T-helper 17 cell (primary cell): ENCODE results near the gene KIF26B. TPM values are rescaled to one million over a fixed set of nuclear protein-coding genes. Genes with fewer than 3 reads are reported as not detected.

ENCODE experiments used
- ATAC-seq: fragments of 150-1000 bp; cut with Tn5 transposase; 2 replicates; pipeline ENCODE4 v1.10.0; 2021; ENCODE audit warnings: mild to moderate bottlenecking, moderate library complexity
- DNase-seq, 3 donors: peaks; one replicate each; pipeline versions ENCODE4 v3.0.0 to v3.0.0-alpha.2; 2020 to 2021
- H3K9me3 ChIP-seq: one replicate; pipeline ENCODE4 v1.7.0; 2013; ENCODE audit warnings: low read length, mild to moderate bottlenecking; ENCODE audit not compliant: control insufficient read depth, poor library complexity, severe bottlenecking
- H3K27ac Mint-ChIP-seq: one replicate; pipeline ENCODE4 v1.8.0; 2022; ENCODE audit warnings: mild to moderate bottlenecking, moderate library complexity, mixed read lengths
- H3K27me3 Mint-ChIP-seq: one replicate; pipeline ENCODE4 v1.8.0; 2022; ENCODE audit warnings: mixed read lengths
- H3K36me3 Mint-ChIP-seq: one replicate; pipeline ENCODE4 v1.8.0; 2022; ENCODE audit warnings: low read depth, mixed read lengths
- H3K4me1 Mint-ChIP-seq: one replicate; pipeline ENCODE4 v1.8.0; 2022; ENCODE audit warnings: mild to moderate bottlenecking, mixed read lengths
- H3K4me3 Mint-ChIP-seq: one replicate; pipeline ENCODE4 v1.8.0; 2022; ENCODE audit warnings: mild to moderate bottlenecking, moderate library complexity, mixed read lengths
- total RNA-seq, 4 donors: library from RNA in 2 of 4; stranded (reverse) in 2 of 4; gene quantifications; one replicate each; pipeline ENCODE4 v1.2.3 and lab custom pipeline; 2022 to 2026

The KIF26B gene
- total RNA-seq, 2 donors from 2014 or later, result not detected

GRCh38 chr1:245462161-245462560 lies 307.4 kb downstream of the KIF26B start:
- Mint-ChIP-seq H3K27ac (no peak overlapping the region), H3K4me1 (no peaks in the 10 kb centered on the region), H3K36me3 (no peaks in the 10 kb centered on the region), H3K4me3 (no peak overlapping the region), H3K27me3 (peaks cover 33% of the 10 kb centered on the region)
- ATAC-seq (no peak), DNase-seq (no peak)
- H3K9me3 ChIP-seq, result no peaks in the 10 kb centered on the region

GRCh38 chr1:245463392-245464165 lies 308.8 kb downstream of the KIF26B start:
- H3K36me3 Mint-ChIP-seq, result no peaks in the 10 kb centered on the region
- H3K4me3 Mint-ChIP-seq, result no peak overlapping the region
- no peak for DNase-seq
- H3K9me3 ChIP-seq, result no peaks in the 10 kb centered on the region
- peaks cover 24% of the 10 kb centered on the region for H3K27me3 Mint-ChIP-seq
- no peaks in the 10 kb centered on the region for H3K4me1 Mint-ChIP-seq
- no peak overlapping the region for H3K27ac Mint-ChIP-seq
- ATAC-seq, result no peak

GRCh38 chr1:245464290-245464689 lies 309.5 kb downstream of the KIF26B start:
- DNase-seq (no peak), ATAC-seq (no peak)
- Mint-ChIP-seq H3K27me3 (peaks cover 19% of the 10 kb centered on the region), H3K4me1 (no peaks in the 10 kb centered on the region), H3K27ac (no peak overlapping the region), H3K4me3 (no peak overlapping the region), H3K36me3 (no peaks in the 10 kb centered on the region)
- H3K9me3 ChIP-seq, result no peaks in the 10 kb centered on the region

GRCh38 chr1:245465666-245466065 lies 310.9 kb downstream of the KIF26B start:
- H3K27ac Mint-ChIP-seq, result no peak overlapping the region
- H3K9me3 ChIP-seq, result no peaks in the 10 kb centered on the region
- peaks cover 11% of the 10 kb centered on the region for H3K27me3 Mint-ChIP-seq
- no peak for ATAC-seq
- no peak overlapping the region for H3K4me3 Mint-ChIP-seq
- no peak for DNase-seq
- H3K4me1 Mint-ChIP-seq, result no peaks in the 10 kb centered on the region
- H3K36me3 Mint-ChIP-seq, result no peaks in the 10 kb centered on the region

GRCh38 chr1:245466261-245466660 lies 311.5 kb downstream of the KIF26B start:
- H3K4me1 Mint-ChIP-seq, result no peaks in the 10 kb centered on the region
- no peak overlapping the region for H3K4me3 Mint-ChIP-seq
- no peaks in the 10 kb centered on the region for H3K9me3 ChIP-seq
- no peak overlapping the region for H3K27ac Mint-ChIP-seq
- DNase-seq (no peak), ATAC-seq (no peak)
- H3K27me3 Mint-ChIP-seq, result peaks cover 7% of the 10 kb centered on the region
- no peaks in the 10 kb centered on the region for H3K36me3 Mint-ChIP-seq

GRCh38 chr1:245467804-245468203 lies 313.0 kb downstream of the KIF26B start:
- H3K9me3 ChIP-seq, result no peaks in the 10 kb centered on the region
- no peaks in the 10 kb centered on the region for H3K4me1 Mint-ChIP-seq
- ATAC-seq (no peak), DNase-seq (no peak)
- no peak overlapping the region for H3K27ac Mint-ChIP-seq
- no peaks in the 10 kb centered on the region for H3K27me3 Mint-ChIP-seq
- no peak overlapping the region for H3K4me3 Mint-ChIP-seq
- no peaks in the 10 kb centered on the region for H3K36me3 Mint-ChIP-seq

- Mint-ChIP-seq H3K27ac (no peak overlapping the region), H3K4me3 (no peak overlapping the region), H3K27me3 (no peaks in the 10 kb centered on the region), H3K4me1 (no peaks in the 10 kb centered on the region), H3K36me3 (no peaks in the 10 kb centered on the region)
- no peak for ATAC-seq
- DNase-seq, result no peak
- no peaks in the 10 kb centered on the region for H3K9me3 ChIP-seq
Measured at GRCh38 chr1:245469006-245469405, 314.2 kb downstream of the KIF26B start.

GRCh38 chr1:245469734-245470133 lies 314.9 kb downstream of the KIF26B start:
- H3K9me3 ChIP-seq, result no peaks in the 10 kb centered on the region
- H3K27me3 Mint-ChIP-seq, result peaks cover 3% of the 10 kb centered on the region
- no peak overlapping the region for H3K4me3 Mint-ChIP-seq
- peaks cover 2% of the 10 kb centered on the region for H3K36me3 Mint-ChIP-seq
- no peak for DNase-seq
- no peaks in the 10 kb centered on the region for H3K4me1 Mint-ChIP-seq
- no peak for ATAC-seq
- H3K27ac Mint-ChIP-seq, result no peak overlapping the region

- Mint-ChIP-seq H3K36me3 (peaks cover 2% of the 10 kb centered on the region), H3K4me3 (no peak overlapping the region), H3K27me3 (peaks cover 14% of the 10 kb centered on the region), H3K4me1 (no peaks in the 10 kb centered on the region), H3K27ac (no peak overlapping the region)
- H3K9me3 ChIP-seq, result no peaks in the 10 kb centered on the region
- ATAC-seq (no peak), DNase-seq (no peak)
Measured at GRCh38 chr1:245475126-245475525, 320.3 kb downstream of the KIF26B start.

- ATAC-seq, result no peak
- H3K27me3 Mint-ChIP-seq, result peaks cover 14% of the 10 kb centered on the region
- H3K4me3 Mint-ChIP-seq, result no peak overlapping the region
Measured at GRCh38 chr1:245475961-245476516, 321.3 kb downstream of the KIF26B start.

GRCh38 chr1:245477941-245478340 lies 323.2 kb downstream of the KIF26B start:
- Mint-ChIP-seq H3K4me1 (no peaks in the 10 kb centered on the region), H3K4me3 (no peak overlapping the region), H3K36me3 (peaks cover 2% of the 10 kb centered on the region), H3K27ac (no peak overlapping the region), H3K27me3 (peaks cover 19% of the 10 kb centered on the region)
- no peaks in the 10 kb centered on the region for H3K9me3 ChIP-seq
- no peak for ATAC-seq
- no peak for DNase-seq

More at GRCh38 chr1:245475961-245476516, 321.3 kb downstream of the KIF26B start:
- no peaks in the 10 kb centered on the region for H3K4me1 Mint-ChIP-seq
- no peak for DNase-seq
- peaks cover 2% of the 10 kb centered on the region for H3K36me3 Mint-ChIP-seq
- no peaks in the 10 kb centered on the region for H3K9me3 ChIP-seq
- no peak overlapping the region for H3K27ac Mint-ChIP-seq

- no peaks in the 10 kb centered on the region for H3K4me1 Mint-ChIP-seq
- H3K9me3 ChIP-seq, result no peaks in the 10 kb centered on the region
- no peaks in the 10 kb centered on the region for H3K36me3 Mint-ChIP-seq
- DNase-seq (no peak), ATAC-seq (no peak)
- H3K4me3 Mint-ChIP-seq, result no peak overlapping the region
- H3K27ac Mint-ChIP-seq, result no peak overlapping the region
- peaks cover 8% of the 10 kb centered on the region for H3K27me3 Mint-ChIP-seq
Measured at GRCh38 chr1:245480393-245481120, 325.8 kb downstream of the KIF26B start.

GRCh38 chr1:245481261-245481660 lies 326.5 kb downstream of the KIF26B start:
- no peak for ATAC-seq
- no peaks in the 10 kb centered on the region for H3K4me1 Mint-ChIP-seq
- no peak overlapping the region for H3K27ac Mint-ChIP-seq
- H3K27me3 Mint-ChIP-seq, result peaks cover 9% of the 10 kb centered on the region
- no peak overlapping the region for H3K4me3 Mint-ChIP-seq
- H3K9me3 ChIP-seq, result no peaks in the 10 kb centered on the region
- H3K36me3 Mint-ChIP-seq, result no peaks in the 10 kb centered on the region
- DNase-seq, result no peak
